Lower leg skin (tissue), 3 donors: ENCODE data around the gene YIF1B.

Source experiments
- POLR2A ChIP-seq, 2 donors: fragments of 450-650 bp; IDR thresholded peaks; one replicate each; pipeline ENCODE4 v1.6.1; 2016 to 2017; ENCODE audit warnings: antibody characterized with exemption in 2 of 2, mild to moderate bottlenecking in 1 of 2, moderate library complexity in 1 of 2
- TF ChIP-seq, protein P1 (sequence below), 3 donors: fragments of 450-650 bp; IDR thresholded peaks; one replicate each; pipeline ENCODE4 v1.5.1; 2016; ENCODE audit warnings: antibody characterized with exemption in 3 of 3, mild to moderate bottlenecking in 3 of 3, moderate library complexity in 2 of 3

DNA sequence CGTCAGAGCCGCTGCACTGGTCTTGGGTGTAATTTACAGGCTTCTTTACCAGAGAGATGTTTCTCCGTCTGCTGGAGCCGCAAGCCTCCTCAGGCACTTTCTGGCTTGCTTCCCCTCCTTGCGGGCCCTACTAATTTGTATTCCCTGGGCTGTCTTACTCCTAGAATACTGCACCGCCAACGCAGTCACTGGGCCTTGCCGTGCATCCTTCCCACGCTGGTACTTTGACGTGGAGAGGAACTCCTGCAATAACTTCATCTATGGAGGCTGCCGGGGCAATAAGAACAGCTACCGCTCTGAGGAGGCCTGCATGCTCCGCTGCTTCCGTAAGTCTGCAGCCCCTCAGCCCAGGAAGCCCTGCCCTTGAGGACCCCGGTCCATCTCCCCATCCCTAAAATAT is 25.8 kb downstream of the YIF1B start:
- TF ChIP-seq POLR2A (IDR thresholded peaks at IDR 0.05): no peak
- TF ChIP-seq, protein P1, sequence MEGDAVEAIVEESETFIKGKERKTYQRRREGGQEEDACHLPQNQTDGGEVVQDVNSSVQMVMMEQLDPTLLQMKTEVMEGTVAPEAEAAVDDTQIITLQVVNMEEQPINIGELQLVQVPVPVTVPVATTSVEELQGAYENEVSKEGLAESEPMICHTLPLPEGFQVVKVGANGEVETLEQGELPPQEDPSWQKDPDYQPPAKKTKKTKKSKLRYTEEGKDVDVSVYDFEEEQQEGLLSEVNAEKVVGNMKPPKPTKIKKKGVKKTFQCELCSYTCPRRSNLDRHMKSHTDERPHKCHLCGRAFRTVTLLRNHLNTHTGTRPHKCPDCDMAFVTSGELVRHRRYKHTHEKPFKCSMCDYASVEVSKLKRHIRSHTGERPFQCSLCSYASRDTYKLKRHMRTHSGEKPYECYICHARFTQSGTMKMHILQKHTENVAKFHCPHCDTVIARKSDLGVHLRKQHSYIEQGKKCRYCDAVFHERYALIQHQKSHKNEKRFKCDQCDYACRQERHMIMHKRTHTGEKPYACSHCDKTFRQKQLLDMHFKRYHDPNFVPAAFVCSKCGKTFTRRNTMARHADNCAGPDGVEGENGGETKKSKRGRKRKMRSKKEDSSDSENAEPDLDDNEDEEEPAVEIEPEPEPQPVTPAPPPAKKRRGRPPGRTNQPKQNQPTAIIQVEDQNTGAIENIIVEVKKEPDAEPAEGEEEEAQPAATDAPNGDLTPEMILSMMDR (IDR thresholded peaks at IDR 0.05): no peak
